Neural cell (in vitro differentiated cells): ENCODE measurements around the gene PTPRO. TPM values are rescaled to one million over a fixed set of nuclear protein-coding genes. Genes with fewer than 3 reads are reported as not detected.

Source experiments
- H2AFZ ChIP-seq: fragments of 200-600, 300-800 bp; sonication (generic), shearing (Covaris generic); 2 replicates; pipeline ENCODE4 v1.6.0; 2014; ENCODE audit warnings: low read depth, mild to moderate bottlenecking, antibody characterized with exemption, low read length, moderate library complexity
- H3F3A ChIP-seq: fragments of 200-600 bp; shearing (Covaris generic); 2 replicates; pipeline ENCODE4 v1.6.1; 2016; ENCODE audit warnings: mild to moderate bottlenecking, moderate library complexity, mixed read lengths, antibody characterized with exemption, low read length; ENCODE audit not compliant: insufficient read depth, poor library complexity, severe bottlenecking
- H3K27ac ChIP-seq: fragments of 200-600, 300-800 bp; sonication (generic), shearing (Covaris generic); 2 replicates; pipeline ENCODE4 v1.5.1; 2014; ENCODE audit warnings: mild to moderate bottlenecking, low read length, moderate library complexity
- H3K27me3 ChIP-seq: fragments of 300-800, 200-600 bp; sonication (generic), shearing (Covaris generic); 2 replicates; pipeline ENCODE4 v1.6.0; 2014; ENCODE audit warnings: mild to moderate bottlenecking, low read depth, low read length, moderate library complexity; ENCODE audit not compliant: insufficient read depth
- H3K36me3 ChIP-seq: fragments of 300-800, 200-600 bp; sonication (generic), shearing (Covaris generic); 2 replicates; pipeline ENCODE4 v1.5.1; 2014; ENCODE audit warnings: mild to moderate bottlenecking, antibody characterized with exemption, low read length, moderate library complexity; ENCODE audit not compliant: insufficient read depth
- H3K4me2 ChIP-seq: fragments of 300-800, 200-600 bp; sonication (generic), shearing (Covaris generic); 2 replicates; pipeline ENCODE4 v1.6.0; 2014; ENCODE audit warnings: mild to moderate bottlenecking, low read length
- H3K4me3 ChIP-seq: fragments of 300-800, 200-600 bp; sonication (generic), shearing (Covaris generic); 2 replicates; pipeline ENCODE4 v1.5.1; 2014; ENCODE audit warnings: mild to moderate bottlenecking, low read length, moderate library complexity
- H3K79me2 ChIP-seq: fragments of 200-600 bp; shearing (Covaris generic); replicated peaks from 2 replicates; pipeline ENCODE4 v1.6.0; 2014; ENCODE audit warnings: mild to moderate bottlenecking, low read length, moderate library complexity; ENCODE audit not compliant: insufficient read depth
- H3K9ac ChIP-seq: fragments of 300-800, 200-600 bp; sonication (generic), shearing (Covaris generic); 2 replicates; pipeline ENCODE4 v1.6.1; 2016; ENCODE audit warnings: mild to moderate bottlenecking, low read length, mixed read lengths
- H3K9me2 ChIP-seq: fragments of 200-600 bp; shearing (Covaris generic); 2 replicates; pipeline ENCODE4 v1.6.1; 2016; ENCODE audit warnings: mild to moderate bottlenecking, low read length, mixed read lengths; ENCODE audit not compliant: insufficient read depth
- H3K9me3 ChIP-seq: fragments of 200-600, 300-800 bp; sonication (generic), shearing (Covaris generic); 2 replicates; pipeline ENCODE4 v1.6.1; 2016; ENCODE audit warnings: mild to moderate bottlenecking, mixed run types, low read length, moderate library complexity, mixed read lengths
- H4K20me1 ChIP-seq: fragments of 200-600 bp; shearing (Covaris generic); 2 replicates; pipeline ENCODE4 v1.6.1; 2016; ENCODE audit warnings: mild to moderate bottlenecking, mixed run types; ENCODE audit not compliant: insufficient read depth
- CTCF ChIP-seq: fragments of 450-650 bp; IDR thresholded peaks from 2 replicates; pipeline ENCODE4 v1.5.1; 2014; ENCODE audit warnings: antibody characterized with exemption, mild to moderate bottlenecking, moderate library complexity; ENCODE audit not compliant: poor library complexity, severe bottlenecking
- EP300 ChIP-seq: fragments of 450-650 bp; conservative IDR thresholded peaks from 2 replicates; pipeline ENCODE4 v1.6.1; 2014; ENCODE audit warnings: antibody characterized with exemption, mild to moderate bottlenecking, moderate library complexity; ENCODE audit not compliant: poor library complexity, severe bottlenecking
- EZH2 ChIP-seq: fragments of 200-600, 300-800 bp; shearing (Covaris generic), sonication (generic); IDR thresholded peaks from 2 replicates; pipeline ENCODE4 v1.6.1; 2014; ENCODE audit warnings: antibody characterized with exemption, low read length, borderline replicate concordance, mild to moderate bottlenecking; ENCODE audit not compliant: insufficient read depth, poor library complexity, severe bottlenecking
- MXI1 ChIP-seq: fragments of 450-650 bp; conservative IDR thresholded peaks from 2 replicates; pipeline ENCODE4 v1.6.1; 2014; ENCODE audit warnings: antibody characterized with exemption, mild to moderate bottlenecking; ENCODE audit not compliant: poor library complexity, severe bottlenecking
- POLR2AphosphoS5 ChIP-seq: IDR thresholded peaks from 2 replicates; pipeline ENCODE4 v1.6.1; 2012
- RAD21 ChIP-seq: fragments of 450-650 bp; conservative IDR thresholded peaks from 2 replicates; pipeline ENCODE4 v1.6.1; 2014; ENCODE audit warnings: antibody characterized with exemption, mild to moderate bottlenecking, moderate library complexity
- REST ChIP-seq: IDR thresholded peaks from 2 replicates; pipeline ENCODE4 v1.6.1; 2012; ENCODE audit warnings: borderline replicate concordance
- SMC3 ChIP-seq: fragments of 450-650 bp; conservative IDR thresholded peaks from 2 replicates; pipeline ENCODE4 v1.6.1; 2014; ENCODE audit warnings: antibody characterized with exemption, mild to moderate bottlenecking, moderate library complexity; ENCODE audit not compliant: poor library complexity
- TAF1 ChIP-seq: IDR thresholded peaks from 2 replicates; pipeline ENCODE4 v1.6.1; 2012; ENCODE audit warnings: low read depth
- polyA minus RNA-seq: library from RNA; depleted of rRNA, polyadenylated mRNA; stranded (reverse); fragments of >200 nt; gene quantifications from 2 replicates; pipeline ENCODE4 v1.2.3, GENCODE V29; 2014
- polyA plus RNA-seq: library from polyadenylated mRNA; depleted of rRNA; stranded (reverse); fragments of >200 nt; gene quantifications from 2 replicates; pipeline ENCODE4 v1.2.3, GENCODE V29; 2014

Gene PTPRO
- polyA plus RNA-seq (120 and 124 TPM in 2 replicates), polyA minus RNA-seq (143 and 183 TPM in 2 replicates)

DNA sequence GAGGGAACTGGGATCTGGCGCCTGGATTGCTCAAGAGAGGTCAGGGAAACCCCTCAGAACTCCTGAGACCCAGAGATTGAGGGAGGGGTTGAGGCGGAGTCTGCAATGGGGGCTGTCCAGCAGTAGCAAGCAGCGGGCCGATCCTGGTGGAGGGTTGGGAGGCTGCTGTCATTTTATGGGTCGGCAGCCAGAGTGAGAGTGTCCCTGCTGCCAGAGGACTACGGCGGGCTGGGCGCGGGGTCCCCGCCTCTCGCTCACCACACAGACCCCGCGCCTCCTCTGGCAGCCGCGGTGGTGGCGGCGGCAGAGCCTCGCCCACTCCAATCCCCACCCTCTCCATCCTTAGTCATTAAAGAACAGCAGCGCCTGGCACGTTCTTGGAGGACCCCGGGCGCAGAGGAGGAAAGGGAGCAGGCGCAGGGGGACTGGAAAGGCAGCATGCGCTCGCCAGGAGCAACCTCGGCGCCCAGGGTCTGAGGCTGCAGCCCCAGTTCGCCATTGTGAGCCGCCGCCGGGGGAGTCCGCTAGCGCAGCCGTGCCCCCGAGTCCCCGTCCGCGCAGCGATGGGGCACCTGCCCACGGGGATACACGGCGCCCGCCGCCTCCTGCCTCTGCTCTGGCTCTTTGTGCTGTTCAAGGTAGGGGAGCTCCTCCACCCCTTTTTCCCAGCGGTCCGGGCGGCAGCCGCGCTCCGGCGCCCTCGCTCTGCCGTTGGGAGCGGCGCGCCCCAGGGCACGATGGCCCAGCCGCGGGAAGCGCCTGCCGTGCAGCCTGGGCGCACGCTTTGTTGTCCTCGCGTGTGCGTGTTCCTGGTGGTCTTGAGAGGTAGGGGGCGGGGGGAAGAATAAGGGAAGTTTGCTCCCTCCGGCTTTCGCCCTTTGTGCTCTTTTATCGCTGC, at the start of gene PTPRO:
PTPRO (plus strand) TSS at position 345 of the 898 bp plus-strand sequence.
- TF ChIP-seq RAD21 (peak; percentile 51), EP300 (no peak), EZH2 (no peak), CTCF (peak; percentile 56), POLR2AphosphoS5 (peak; percentile 60), TAF1 (peak; percentile 77), MXI1 (peak; percentile 76), SMC3 (peak; percentile 42), REST (peak; percentile 76)
- Histone ChIP-seq H3K79me2 (peaks cover 32% of the 10 kb centered on the region), H2AFZ (peak within 1 kb of the TSS; percentile 62), H3K27me3 (no peaks in the 10 kb centered on the region), H3K4me2 (peak within 1 kb of the TSS; percentile 87), H3K36me3 (no peaks in the 10 kb centered on the region), H3K9ac (peak within 1 kb of the TSS; percentile 89), H3K9me2 (no peaks in the 10 kb centered on the region), H4K20me1 (no peaks in the 10 kb centered on the region), H3K4me3 (peak within 1 kb of the TSS; percentile 76), H3K9me3 (no peaks in the 10 kb centered on the region), H3F3A (no peaks in the 10 kb centered on the region), H3K27ac (peak within 1 kb of the TSS; percentile 76)

DNA sequence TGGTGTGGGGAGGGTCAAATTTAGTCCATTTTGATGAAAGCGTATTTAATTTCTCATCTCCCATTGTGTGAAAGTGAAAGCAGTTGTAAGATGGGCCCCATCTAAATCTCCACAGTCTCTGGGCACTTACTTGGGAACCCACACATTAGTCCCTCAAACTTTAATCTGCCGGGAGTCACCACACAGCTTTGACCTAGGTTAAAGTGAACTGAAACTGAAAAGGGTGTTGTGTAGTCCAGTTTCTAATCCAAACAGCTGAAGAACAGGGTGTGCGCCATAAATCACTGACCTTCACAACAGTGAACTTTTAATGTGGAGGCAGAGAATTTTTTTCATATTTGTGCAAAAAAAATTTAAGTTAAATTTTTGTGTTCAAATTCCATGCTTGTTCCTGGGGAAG, 48.4 kb upstream of the PTPRO start:
- H3K9ac ChIP-seq, result no peak overlapping the region
- H2AFZ ChIP-seq, result no peak overlapping the region
- no peak overlapping the region for H3K4me2 ChIP-seq
- no peaks in the 10 kb centered on the region for H4K20me1 ChIP-seq
- no peaks in the 10 kb centered on the region for H3K79me2 ChIP-seq
- no peak for TF ChIP-seq RAD21
- TF ChIP-seq POLR2AphosphoS5, result no peak
- no peak for TF ChIP-seq TAF1
- TF ChIP-seq SMC3, result no peak
- no peak for TF ChIP-seq MXI1
- H3F3A ChIP-seq, result no peaks in the 10 kb centered on the region
- H3K27me3 ChIP-seq, result no peaks in the 10 kb centered on the region
- H3K4me3 ChIP-seq, result no peak overlapping the region
- no peak overlapping the region for H3K27ac ChIP-seq
- H3K36me3 ChIP-seq, result no peaks in the 10 kb centered on the region
- no peaks in the 10 kb centered on the region for H3K9me3 ChIP-seq
- no peaks in the 10 kb centered on the region for H3K9me2 ChIP-seq
